Right lobe of liver (tissue), 4 donors: Measurements from ENCODE around the gene HEPH.

Experiments used
- CTCF ChIP-seq, 4 donors: fragments of 200-600 bp in 3 of 4; fragments of 450-650 bp in 1 of 4; IDR thresholded peaks; one replicate each; pipeline versions ENCODE4 v1.5.1 to v1.8.0; 2016 to 2022; ENCODE audit warnings: antibody characterized with exemption in 4 of 4, mild to moderate bottlenecking in 2 of 4
- POLR2A ChIP-seq: fragments of 450-650 bp; IDR thresholded peaks from one replicate; pipeline ENCODE4 v1.6.1; 2017; ENCODE audit warnings: antibody characterized with exemption, mild to moderate bottlenecking
- donor health status: DM: no; HTN: no; CAD: no.
- donor health status: DM: no; HTN: no; CAD: no.
- donor health status: DM: no; HTN: yes; CAD: no.

GRCh38 chrX:66191563-66191962 lies 27.5 kb downstream of the HEPH start:
- TF ChIP-seq CTCF (IDR thresholded peaks at IDR 0.05) (no peak), POLR2A (no peak)
